ENCODE data around the gene DLX5. TPM values are rescaled to one million over a fixed set of nuclear protein-coding genes. Genes with fewer than 3 reads are reported as not detected.

The DLX5 gene
- total and polyA plus RNA-seq, 9 of the 15 experiments (the other 6 are each of a cell fraction or from before 2014, with no cell fraction given), result not detected

DNA sequence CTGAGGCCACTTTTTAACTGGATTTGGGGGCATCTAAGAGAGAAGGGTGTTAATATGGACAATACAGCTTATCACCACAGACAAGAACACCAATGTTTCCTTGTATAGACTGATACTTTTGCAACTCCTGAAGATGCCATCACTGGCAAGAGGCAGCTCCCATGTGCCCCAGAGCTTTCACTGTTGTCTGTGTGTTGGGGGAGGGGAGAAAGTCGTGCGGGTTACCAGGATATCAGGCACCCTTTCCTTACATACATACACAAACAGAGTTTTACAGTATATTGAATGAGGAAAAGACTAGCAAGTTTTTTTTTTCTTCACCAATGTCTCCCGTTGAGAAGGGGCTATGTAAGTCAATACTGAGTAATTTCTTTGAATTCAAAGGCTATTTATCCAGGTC, 23.4 kb downstream of the DLX5 start:
- H3K9ac ChIP-seq (ENCODE audit: insufficient read depth in 1 of 2, low read depth in 2 of 2, low read length in 2 of 2), result no peak overlapping the region
- CTCF ChIA-PET (ENCODE audit: low intra/inter-chr PET ratio), result no interaction called here
- no peak overlapping the region for H3K4me2 ChIP-seq (ENCODE audit: insufficient read depth, low read length)
- TF ChIP-seq, protein P1, sequence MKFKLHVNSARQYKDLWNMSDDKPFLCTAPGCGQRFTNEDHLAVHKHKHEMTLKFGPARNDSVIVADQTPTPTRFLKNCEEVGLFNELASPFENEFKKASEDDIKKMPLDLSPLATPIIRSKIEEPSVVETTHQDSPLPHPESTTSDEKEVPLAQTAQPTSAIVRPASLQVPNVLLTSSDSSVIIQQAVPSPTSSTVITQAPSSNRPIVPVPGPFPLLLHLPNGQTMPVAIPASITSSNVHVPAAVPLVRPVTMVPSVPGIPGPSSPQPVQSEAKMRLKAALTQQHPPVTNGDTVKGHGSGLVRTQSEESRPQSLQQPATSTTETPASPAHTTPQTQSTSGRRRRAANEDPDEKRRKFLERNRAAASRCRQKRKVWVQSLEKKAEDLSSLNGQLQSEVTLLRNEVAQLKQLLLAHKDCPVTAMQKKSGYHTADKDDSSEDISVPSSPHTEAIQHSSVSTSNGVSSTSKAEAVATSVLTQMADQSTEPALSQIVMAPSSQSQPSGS (CRISPR knock-in tag; IDR thresholded peaks at IDR 0.05), result no peak
- no peak for TF ChIP-seq POU5F1 (IDR thresholded peaks at IDR 0.05; ENCODE audit: borderline replicate concordance, low read depth, low read length, partially characterized antibody)
- TF ChIP-seq NEUROD1 (IDR thresholded peaks at IDR 0.05; ENCODE audit: borderline replicate concordance, low read depth, low read length, partially characterized antibody), result no peak
- no peak for TF ChIP-seq CREB1 (IDR thresholded peaks at IDR 0.05)
- TF ChIP-seq CREB1 (CRISPR knock-in tag; IDR thresholded peaks at IDR 0.05), result no peak
- TF ChIP-seq MECOM (CRISPR knock-in tag; IDR thresholded peaks at IDR 0.05), result no peak
- TF ChIP-seq CREM (IDR thresholded peaks at IDR 0.05; ENCODE audit: low read depth), result no peak
- TF ChIP-seq KDM2B (CRISPR knock-in tag; IDR thresholded peaks at IDR 0.05), result no peak
- TF ChIP-seq, protein P2, sequence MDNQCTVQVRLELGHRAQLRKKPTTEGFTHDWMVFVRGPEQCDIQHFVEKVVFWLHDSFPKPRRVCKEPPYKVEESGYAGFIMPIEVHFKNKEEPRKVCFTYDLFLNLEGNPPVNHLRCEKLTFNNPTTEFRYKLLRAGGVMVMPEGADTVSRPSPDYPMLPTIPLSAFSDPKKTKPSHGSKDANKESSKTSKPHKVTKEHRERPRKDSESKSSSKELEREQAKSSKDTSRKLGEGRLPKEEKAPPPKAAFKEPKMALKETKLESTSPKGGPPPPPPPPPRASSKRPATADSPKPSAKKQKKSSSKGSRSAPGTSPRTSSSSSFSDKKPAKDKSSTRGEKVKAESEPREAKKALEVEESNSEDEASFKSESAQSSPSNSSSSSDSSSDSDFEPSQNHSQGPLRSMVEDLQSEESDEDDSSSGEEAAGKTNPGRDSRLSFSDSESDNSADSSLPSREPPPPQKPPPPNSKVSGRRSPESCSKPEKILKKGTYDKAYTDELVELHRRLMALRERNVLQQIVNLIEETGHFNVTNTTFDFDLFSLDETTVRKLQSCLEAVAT (IDR thresholded peaks at IDR 0.05), result no peak
- TF ChIP-seq, protein P3, sequence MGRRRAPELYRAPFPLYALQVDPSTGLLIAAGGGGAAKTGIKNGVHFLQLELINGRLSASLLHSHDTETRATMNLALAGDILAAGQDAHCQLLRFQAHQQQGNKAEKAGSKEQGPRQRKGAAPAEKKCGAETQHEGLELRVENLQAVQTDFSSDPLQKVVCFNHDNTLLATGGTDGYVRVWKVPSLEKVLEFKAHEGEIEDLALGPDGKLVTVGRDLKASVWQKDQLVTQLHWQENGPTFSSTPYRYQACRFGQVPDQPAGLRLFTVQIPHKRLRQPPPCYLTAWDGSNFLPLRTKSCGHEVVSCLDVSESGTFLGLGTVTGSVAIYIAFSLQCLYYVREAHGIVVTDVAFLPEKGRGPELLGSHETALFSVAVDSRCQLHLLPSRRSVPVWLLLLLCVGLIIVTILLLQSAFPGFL (CRISPR knock-in tag; IDR thresholded peaks at IDR 0.05), result no peak
- no peak for TF ChIP-seq PRPF4 (IDR thresholded peaks at IDR 0.05; ENCODE audit: insufficient read depth, low read depth, low read length, poor library complexity, severe bottlenecking)
- TF ChIP-seq ZNF436 (CRISPR knock-in tag; IDR thresholded peaks at IDR 0.05), result no peak
- no peak for TF ChIP-seq ARID1B (IDR thresholded peaks at IDR 0.05)
- TF ChIP-seq GABPB1 (CRISPR knock-in tag; IDR thresholded peaks at IDR 0.05), result no peak
- TF ChIP-seq ZNF57 (CRISPR knock-in tag; IDR thresholded peaks at IDR 0.05), result no peak
- ATAC-seq, result no peak
- WGBS (ENCODE audit: insufficient coverage, low coverage, missing lambda C conversion rate), result 0% methylated on average over 3 of the region's 3 CpGs
- no peaks in the 10 kb centered on the region for H3K79me2 ChIP-seq (ENCODE audit: control insufficient read depth, insufficient read depth, low read length)
- no TSS peak for BruUV-seq (replicated peaks)
- no peaks in the 10 kb centered on the region for H3K9me3 ChIP-seq (replicated peaks; ENCODE audit: control insufficient read depth, insufficient read depth, low read depth, low read length)
- no peaks in the 10 kb centered on the region for H3K36me3 ChIP-seq (ENCODE audit: control insufficient read depth, insufficient read depth, low read length)
- DNase-seq (ENCODE audit: extremely low read depth in 1 of 4, low spot score in 3 of 4), result no peak
- H3K9me1 ChIP-seq (ENCODE audit: control insufficient read depth, insufficient read depth, low read length), result no peaks in the 10 kb centered on the region
- intact Hi-C loops (cut with micrococcal nuclease) (no loop called here), in situ Hi-C loops (cut with MboI) (no loop called here)
- no peaks in the 10 kb centered on the region for H4K20me1 ChIP-seq (replicated peaks; ENCODE audit: control insufficient read depth, insufficient read depth, low read length)
- H3K4me3 ChIP-seq, result no peak overlapping the region
- H3K27me3 ChIP-seq (ENCODE audit: control insufficient read depth in 2 of 2, insufficient read depth in 2 of 2, low read length in 2 of 2), result peaks cover 70 to 71% of the 10 kb centered on the region in 2 experiments
- no peak for FAIRE-seq
- POLR2A ChIA-PET, result no interaction called here
- no peak overlapping the region for H2AFZ ChIP-seq (ENCODE audit: low read depth, low read length)
- H3K27ac ChIP-seq (ENCODE audit: extremely low read depth, low read depth, low read length), result no peak overlapping the region
- H3K4me1 ChIP-seq (replicated peaks in 1 of 2; ENCODE audit: control insufficient read depth in 2 of 2, insufficient read depth in 2 of 2, low read length in 2 of 2), result peaks cover 0 to 10% of the 10 kb centered on the region in 2 experiments; a peak in 1 of 5 replicates

All from K562 (cell line).